Measurements from ENCODE around the gene PRDM5. TPM values are rescaled to one million over a fixed set of nuclear protein-coding genes. Genes with fewer than 3 reads are reported as not detected.

The PRDM5 gene
- total and polyA plus RNA-seq, 2 donors from 2014 or later = 2.6 to 9.1 TPM

GRCh38 chr4:120683897-120684540, 238.5 kb downstream of the PRDM5 start:
- Histone ChIP-seq H3K4me1 (ENCODE audit: control insufficient read depth in 2 of 3, insufficient read depth in 2 of 3, low read depth in 1 of 3, low read length in 3 of 3) (no peaks in the 10 kb centered on the region), H3K4me3 (ENCODE audit: low read length in 3 of 3) (peak overlapping the region in 1 of 3 donors; percentile 1), H3K27me3 (ENCODE audit: control insufficient read depth, insufficient read depth, low read length) (no peaks in the 10 kb centered on the region), H3K27ac (ENCODE audit: low read depth in 2 of 2, low read length in 2 of 2) (no peak overlapping the region), H3K9me3 (ENCODE audit: control insufficient read depth in 2 of 3, insufficient read depth in 1 of 3, low read length in 3 of 3) (no peaks in the 10 kb centered on the region), H3K36me3 (ENCODE audit: control insufficient read depth in 2 of 3, insufficient read depth in 3 of 3, low read length in 3 of 3) (no peaks in the 10 kb centered on the region), H3K9ac (ENCODE audit: low read length in 3 of 3) (no peak overlapping the region)
- FAIRE-seq (no peak), DNase-seq (peak in 2 of 5 donors; percentile 61 to 62)
- TF ChIP-seq, protein P1, sequence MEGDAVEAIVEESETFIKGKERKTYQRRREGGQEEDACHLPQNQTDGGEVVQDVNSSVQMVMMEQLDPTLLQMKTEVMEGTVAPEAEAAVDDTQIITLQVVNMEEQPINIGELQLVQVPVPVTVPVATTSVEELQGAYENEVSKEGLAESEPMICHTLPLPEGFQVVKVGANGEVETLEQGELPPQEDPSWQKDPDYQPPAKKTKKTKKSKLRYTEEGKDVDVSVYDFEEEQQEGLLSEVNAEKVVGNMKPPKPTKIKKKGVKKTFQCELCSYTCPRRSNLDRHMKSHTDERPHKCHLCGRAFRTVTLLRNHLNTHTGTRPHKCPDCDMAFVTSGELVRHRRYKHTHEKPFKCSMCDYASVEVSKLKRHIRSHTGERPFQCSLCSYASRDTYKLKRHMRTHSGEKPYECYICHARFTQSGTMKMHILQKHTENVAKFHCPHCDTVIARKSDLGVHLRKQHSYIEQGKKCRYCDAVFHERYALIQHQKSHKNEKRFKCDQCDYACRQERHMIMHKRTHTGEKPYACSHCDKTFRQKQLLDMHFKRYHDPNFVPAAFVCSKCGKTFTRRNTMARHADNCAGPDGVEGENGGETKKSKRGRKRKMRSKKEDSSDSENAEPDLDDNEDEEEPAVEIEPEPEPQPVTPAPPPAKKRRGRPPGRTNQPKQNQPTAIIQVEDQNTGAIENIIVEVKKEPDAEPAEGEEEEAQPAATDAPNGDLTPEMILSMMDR (IDR thresholded peaks at IDR 0.05; ENCODE audit: borderline replicate concordance, extremely low read depth, insufficient read depth) = no peak
- intact Hi-C loops (cut with DNase I) = no loop called here

GRCh38 chr4:120682981-120683380, 239.5 kb downstream of the PRDM5 start:
- Histone ChIP-seq H3K9me3 (ENCODE audit: control insufficient read depth in 2 of 3, insufficient read depth in 1 of 3, low read length in 3 of 3) (no peaks in the 10 kb centered on the region), H3K9ac (ENCODE audit: low read length in 3 of 3) (no peak overlapping the region), H3K4me1 (ENCODE audit: control insufficient read depth in 2 of 3, insufficient read depth in 2 of 3, low read depth in 1 of 3, low read length in 3 of 3) (no peaks in the 10 kb centered on the region), H3K27ac (ENCODE audit: low read depth in 2 of 2, low read length in 2 of 2) (no peak overlapping the region), H3K36me3 (ENCODE audit: control insufficient read depth in 2 of 3, insufficient read depth in 3 of 3, low read length in 3 of 3) (no peaks in the 10 kb centered on the region), H3K27me3 (ENCODE audit: control insufficient read depth, insufficient read depth, low read length) (no peaks in the 10 kb centered on the region), H3K4me3 (ENCODE audit: low read length in 3 of 3) (no peak overlapping the region)
- TF ChIP-seq, protein P1 (IDR thresholded peaks at IDR 0.05; ENCODE audit: borderline replicate concordance, extremely low read depth, insufficient read depth) = no peak
- FAIRE-seq (no peak), DNase-seq (no peak)
- intact Hi-C loops (cut with DNase I) = no loop called here

DNA sequence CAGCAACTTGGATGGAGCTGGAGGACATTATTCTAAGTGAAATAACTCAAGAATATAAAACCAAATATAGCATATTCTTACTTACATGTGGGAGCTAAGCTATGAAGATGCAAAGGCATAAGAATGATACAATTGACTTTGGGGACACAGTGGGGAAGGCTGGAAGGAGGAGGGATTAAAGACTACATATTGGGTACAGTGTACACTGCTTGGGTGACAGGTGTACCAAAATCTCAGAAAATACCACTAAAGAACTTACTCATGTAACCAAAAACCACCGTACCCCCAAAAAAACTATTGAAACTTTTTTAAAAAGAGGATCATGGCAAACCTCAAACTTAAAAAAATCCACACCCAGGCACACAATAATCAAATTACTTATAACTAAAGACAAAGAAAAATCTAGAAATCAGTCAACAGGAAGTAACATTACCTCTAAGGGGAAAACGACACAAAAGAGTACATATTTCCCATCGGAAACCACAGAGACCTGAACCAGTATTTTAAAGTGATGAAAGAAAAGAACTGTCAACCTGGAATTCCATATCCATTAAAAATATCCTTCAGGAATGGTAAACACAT, 241.8 kb downstream of the PRDM5 start:
- H3K27ac ChIP-seq (ENCODE audit: low read depth in 2 of 2, low read length in 2 of 2) = no peak overlapping the region
- no peaks in the 10 kb centered on the region for H3K27me3 ChIP-seq (ENCODE audit: control insufficient read depth, insufficient read depth, low read length)
- intact Hi-C loops (cut with DNase I) = no loop called here
- H3K4me3 ChIP-seq (ENCODE audit: low read length in 3 of 3) = no peak overlapping the region
- H3K36me3 ChIP-seq (ENCODE audit: control insufficient read depth in 2 of 3, insufficient read depth in 3 of 3, low read length in 3 of 3) = no peaks in the 10 kb centered on the region
- FAIRE-seq (no peak), DNase-seq (no peak)
- H3K9ac ChIP-seq (ENCODE audit: low read length in 3 of 3) = no peak overlapping the region
- TF ChIP-seq, protein P1 (IDR thresholded peaks at IDR 0.05; ENCODE audit: borderline replicate concordance, extremely low read depth, insufficient read depth) = no peak
- H3K4me1 ChIP-seq (ENCODE audit: control insufficient read depth in 2 of 3, insufficient read depth in 2 of 3, low read depth in 1 of 3, low read length in 3 of 3) = no peaks in the 10 kb centered on the region
- no peaks in the 10 kb centered on the region for H3K9me3 ChIP-seq (ENCODE audit: control insufficient read depth in 2 of 3, insufficient read depth in 1 of 3, low read length in 3 of 3)
